Measurements from ENCODE around the gene MGAT5B. TPM values are rescaled to one million over a fixed set of nuclear protein-coding genes. Genes with fewer than 3 reads are reported as not detected.

Gene MGAT5B
- total and polyA plus RNA-seq, 4 donors: 0.02 to 0.25 TPM; not detected in 2

DNA sequence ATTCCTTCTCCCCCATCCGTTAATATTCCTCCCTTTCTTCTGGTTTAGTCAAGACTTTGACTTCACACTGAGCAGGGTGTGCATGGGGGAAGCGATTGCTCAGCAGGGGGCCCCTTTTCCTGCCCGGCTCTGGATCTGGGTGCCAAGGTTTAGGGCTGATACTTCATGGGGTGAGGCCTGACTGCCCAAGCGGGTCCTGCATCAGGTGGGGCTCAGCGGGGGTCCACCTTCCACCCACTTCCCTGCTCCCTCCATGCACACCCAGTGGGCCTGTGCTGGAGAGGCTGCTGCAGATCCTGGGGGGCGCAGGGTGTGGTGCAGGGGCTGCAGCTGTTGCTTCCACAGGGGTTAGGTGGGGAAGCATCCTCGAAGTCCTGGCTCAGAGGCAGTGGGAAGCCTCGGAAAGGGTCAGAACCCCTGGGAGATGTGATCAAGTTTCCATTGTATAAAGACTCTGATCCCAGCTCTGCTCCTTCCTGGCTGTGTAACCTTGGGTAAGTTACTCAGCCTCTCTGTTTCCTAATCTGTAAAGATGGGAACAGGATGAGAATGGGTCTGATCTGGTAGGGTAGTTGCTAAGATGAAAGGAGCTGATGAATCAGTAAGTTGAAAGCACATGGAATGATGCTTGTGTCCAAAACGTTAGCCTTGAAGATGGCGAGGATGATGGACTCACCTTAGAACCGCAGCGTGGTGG, 53.3 kb downstream of the MGAT5B start:
- TF ChIP-seq YY1 (IDR thresholded peaks at IDR 0.05): no peak
- TF ChIP-seq, protein P1, sequence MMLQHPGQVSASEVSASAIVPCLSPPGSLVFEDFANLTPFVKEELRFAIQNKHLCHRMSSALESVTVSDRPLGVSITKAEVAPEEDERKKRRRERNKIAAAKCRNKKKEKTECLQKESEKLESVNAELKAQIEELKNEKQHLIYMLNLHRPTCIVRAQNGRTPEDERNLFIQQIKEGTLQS (IDR thresholded peaks at IDR 0.05): no peak
- no peak for TF ChIP-seq TAF1 (conservative IDR thresholded peaks at IDR 0.05)
- no peak for TF ChIP-seq EGR1 (IDR thresholded peaks at IDR 0.05; ENCODE audit: low read depth in 2 of 2)
- no peak for TF ChIP-seq NR2F2 (IDR thresholded peaks at IDR 0.05)
- TF ChIP-seq HNF4G (IDR thresholded peaks at IDR 0.05): no peak
- TF ChIP-seq GABPA (IDR thresholded peaks at IDR 0.05 in 1 of 2, conservative IDR thresholded peaks at IDR 0.05 in 1 of 2): no peak
- no peak for TF ChIP-seq RAD21 (IDR thresholded peaks at IDR 0.05)
- H3K4me3 ChIP-seq (ENCODE audit: low read depth in 1 of 3, low read length in 3 of 3): no peak overlapping the region
- H3K4me1 ChIP-seq (ENCODE audit: control insufficient read depth in 4 of 4, insufficient read depth in 4 of 4, low read length in 3 of 4): no peaks in the 10 kb centered on the region
- no peak overlapping the region for H3K27ac ChIP-seq (ENCODE audit: low read depth in 1 of 2, low read length in 2 of 2)
- H3K9ac ChIP-seq (ENCODE audit: low read depth in 1 of 2, low read length in 2 of 2): no peak overlapping the region
- H3K9me3 ChIP-seq (ENCODE audit: control insufficient read depth in 4 of 4, low read length in 3 of 4): no peaks in the 10 kb centered on the region
- no peak for DNase-seq (ENCODE audit: low spot score)
- H3K36me3 ChIP-seq (ENCODE audit: control insufficient read depth in 4 of 4, insufficient read depth in 3 of 4, low read depth in 1 of 4, low read length in 3 of 4): no peaks in the 10 kb centered on the region
- peaks cover 0 to 13% (median 4%) of the 10 kb centered on the region in 4 donors for H3K27me3 ChIP-seq (ENCODE audit: control insufficient read depth in 4 of 4, insufficient read depth in 4 of 4, low read length in 3 of 4)
- 65% methylated on average over 12 of the region's 12 CpGs for WGBS

DNA sequence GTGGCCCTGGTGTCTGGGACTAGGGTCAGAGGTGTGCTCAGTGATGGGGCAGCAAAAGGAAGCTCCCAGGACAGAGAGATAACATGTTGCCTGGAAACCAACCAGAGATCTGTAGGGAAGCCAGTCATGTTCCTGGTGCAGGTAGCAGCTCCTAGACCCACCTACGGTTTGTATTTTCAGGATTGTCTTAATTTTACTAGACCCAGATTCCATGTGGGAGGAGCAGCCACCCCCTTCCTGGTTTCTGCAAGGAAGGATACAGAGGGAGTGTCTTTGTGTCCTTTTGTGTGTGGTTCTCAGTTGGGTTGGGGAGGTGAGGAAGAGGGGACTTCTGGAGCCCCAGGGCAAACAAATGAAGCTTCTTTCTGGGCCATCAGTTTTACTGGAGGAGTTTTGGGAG, 53.9 kb downstream of the MGAT5B start:
- Histone ChIP-seq H3K4me1 (ENCODE audit: control insufficient read depth in 4 of 4, insufficient read depth in 4 of 4, low read length in 3 of 4) (no peaks in the 10 kb centered on the region), H3K36me3 (ENCODE audit: control insufficient read depth in 4 of 4, insufficient read depth in 3 of 4, low read depth in 1 of 4, low read length in 3 of 4) (no peaks in the 10 kb centered on the region), H3K27me3 (ENCODE audit: control insufficient read depth in 4 of 4, insufficient read depth in 4 of 4, low read length in 3 of 4) (peaks cover 0 to 13% (median 4%) of the 10 kb centered on the region in 4 donors), H3K4me3 (ENCODE audit: low read depth in 1 of 3, low read length in 3 of 3) (no peak overlapping the region), H3K9ac (ENCODE audit: low read depth in 1 of 2, low read length in 2 of 2) (no peak overlapping the region), H3K9me3 (ENCODE audit: control insufficient read depth in 4 of 4, low read length in 3 of 4) (no peaks in the 10 kb centered on the region), H3K27ac (ENCODE audit: low read depth in 1 of 2, low read length in 2 of 2) (no peak overlapping the region)
- no peak for TF ChIP-seq RXRA (IDR thresholded peaks at IDR 0.05)
- TF ChIP-seq HNF4A (conservative IDR thresholded peaks at IDR 0.05): no peak
- no peak for TF ChIP-seq GABPA (IDR thresholded peaks at IDR 0.05 in 1 of 2, conservative IDR thresholded peaks at IDR 0.05 in 1 of 2)
- TF ChIP-seq, protein P2, sequence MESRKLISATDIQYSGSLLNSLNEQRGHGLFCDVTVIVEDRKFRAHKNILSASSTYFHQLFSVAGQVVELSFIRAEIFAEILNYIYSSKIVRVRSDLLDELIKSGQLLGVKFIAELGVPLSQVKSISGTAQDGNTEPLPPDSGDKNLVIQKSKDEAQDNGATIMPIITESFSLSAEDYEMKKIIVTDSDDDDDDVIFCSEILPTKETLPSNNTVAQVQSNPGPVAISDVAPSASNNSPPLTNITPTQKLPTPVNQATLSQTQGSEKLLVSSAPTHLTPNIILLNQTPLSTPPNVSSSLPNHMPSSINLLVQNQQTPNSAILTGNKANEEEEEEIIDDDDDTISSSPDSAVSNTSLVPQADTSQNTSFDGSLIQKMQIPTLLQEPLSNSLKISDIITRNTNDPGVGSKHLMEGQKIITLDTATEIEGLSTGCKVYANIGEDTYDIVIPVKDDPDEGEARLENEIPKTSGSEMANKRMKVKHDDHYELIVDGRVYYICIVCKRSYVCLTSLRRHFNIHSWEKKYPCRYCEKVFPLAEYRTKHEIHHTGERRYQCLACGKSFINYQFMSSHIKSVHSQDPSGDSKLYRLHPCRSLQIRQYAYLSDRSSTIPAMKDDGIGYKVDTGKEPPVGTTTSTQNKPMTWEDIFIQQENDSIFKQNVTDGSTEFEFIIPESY (IDR thresholded peaks at IDR 0.05): no peak
- TF ChIP-seq, protein P3, sequence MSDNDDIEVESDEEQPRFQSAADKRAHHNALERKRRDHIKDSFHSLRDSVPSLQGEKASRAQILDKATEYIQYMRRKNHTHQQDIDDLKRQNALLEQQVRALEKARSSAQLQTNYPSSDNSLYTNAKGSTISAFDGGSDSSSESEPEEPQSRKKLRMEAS (IDR thresholded peaks at IDR 0.05): no peak
- TF ChIP-seq HNF4G (IDR thresholded peaks at IDR 0.05): no peak
- no peak for TF ChIP-seq RAD21 (IDR thresholded peaks at IDR 0.05)
- TF ChIP-seq EGR1 (IDR thresholded peaks at IDR 0.05; ENCODE audit: low read depth in 2 of 2): no peak
- TF ChIP-seq JUND (IDR thresholded peaks at IDR 0.05): no peak
- no peak for TF ChIP-seq YY1 (IDR thresholded peaks at IDR 0.05)
- no peak for DNase-seq (ENCODE audit: low spot score)
- 40% methylated on average over 1 of the region's 1 CpG for WGBS

DNA sequence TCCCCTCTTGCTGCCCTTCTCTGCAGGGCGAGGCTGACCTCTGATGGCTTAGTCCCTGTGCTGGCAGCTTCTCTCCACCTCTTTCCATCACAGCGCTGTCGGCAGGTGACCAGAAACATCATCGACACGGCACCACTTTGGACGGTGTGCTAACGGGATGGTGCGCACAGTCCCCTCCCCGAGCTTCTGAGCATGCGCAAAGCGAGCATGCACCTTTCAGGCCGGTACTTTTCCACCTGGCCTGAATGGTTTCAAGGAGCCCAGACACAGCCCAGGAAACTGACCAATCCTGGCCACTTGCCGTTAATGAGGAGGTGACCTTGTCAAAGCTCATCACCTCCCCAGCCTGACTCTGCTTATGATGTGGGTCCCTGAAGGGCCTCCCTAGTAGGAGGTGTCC, 54.8 kb downstream of the MGAT5B start:
- no peak overlapping the region for H3K9ac ChIP-seq (ENCODE audit: low read depth in 1 of 2, low read length in 2 of 2)
- no peaks in the 10 kb centered on the region for H3K4me1 ChIP-seq (ENCODE audit: control insufficient read depth in 4 of 4, insufficient read depth in 4 of 4, low read length in 3 of 4)
- peaks cover 0 to 13% (median 4%) of the 10 kb centered on the region in 4 donors for H3K27me3 ChIP-seq (ENCODE audit: control insufficient read depth in 4 of 4, insufficient read depth in 4 of 4, low read length in 3 of 4)
- TF ChIP-seq YY1 (IDR thresholded peaks at IDR 0.05): no peak
- TF ChIP-seq FOXA2 (IDR thresholded peaks at IDR 0.05): no peak
- no peak for TF ChIP-seq FOXA1 (IDR thresholded peaks at IDR 0.05)
- TF ChIP-seq, protein P4, sequence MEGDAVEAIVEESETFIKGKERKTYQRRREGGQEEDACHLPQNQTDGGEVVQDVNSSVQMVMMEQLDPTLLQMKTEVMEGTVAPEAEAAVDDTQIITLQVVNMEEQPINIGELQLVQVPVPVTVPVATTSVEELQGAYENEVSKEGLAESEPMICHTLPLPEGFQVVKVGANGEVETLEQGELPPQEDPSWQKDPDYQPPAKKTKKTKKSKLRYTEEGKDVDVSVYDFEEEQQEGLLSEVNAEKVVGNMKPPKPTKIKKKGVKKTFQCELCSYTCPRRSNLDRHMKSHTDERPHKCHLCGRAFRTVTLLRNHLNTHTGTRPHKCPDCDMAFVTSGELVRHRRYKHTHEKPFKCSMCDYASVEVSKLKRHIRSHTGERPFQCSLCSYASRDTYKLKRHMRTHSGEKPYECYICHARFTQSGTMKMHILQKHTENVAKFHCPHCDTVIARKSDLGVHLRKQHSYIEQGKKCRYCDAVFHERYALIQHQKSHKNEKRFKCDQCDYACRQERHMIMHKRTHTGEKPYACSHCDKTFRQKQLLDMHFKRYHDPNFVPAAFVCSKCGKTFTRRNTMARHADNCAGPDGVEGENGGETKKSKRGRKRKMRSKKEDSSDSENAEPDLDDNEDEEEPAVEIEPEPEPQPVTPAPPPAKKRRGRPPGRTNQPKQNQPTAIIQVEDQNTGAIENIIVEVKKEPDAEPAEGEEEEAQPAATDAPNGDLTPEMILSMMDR (IDR thresholded peaks at IDR 0.05; ENCODE audit: low read depth, low read length, missing input control): no peak
- TF ChIP-seq, protein P5, sequence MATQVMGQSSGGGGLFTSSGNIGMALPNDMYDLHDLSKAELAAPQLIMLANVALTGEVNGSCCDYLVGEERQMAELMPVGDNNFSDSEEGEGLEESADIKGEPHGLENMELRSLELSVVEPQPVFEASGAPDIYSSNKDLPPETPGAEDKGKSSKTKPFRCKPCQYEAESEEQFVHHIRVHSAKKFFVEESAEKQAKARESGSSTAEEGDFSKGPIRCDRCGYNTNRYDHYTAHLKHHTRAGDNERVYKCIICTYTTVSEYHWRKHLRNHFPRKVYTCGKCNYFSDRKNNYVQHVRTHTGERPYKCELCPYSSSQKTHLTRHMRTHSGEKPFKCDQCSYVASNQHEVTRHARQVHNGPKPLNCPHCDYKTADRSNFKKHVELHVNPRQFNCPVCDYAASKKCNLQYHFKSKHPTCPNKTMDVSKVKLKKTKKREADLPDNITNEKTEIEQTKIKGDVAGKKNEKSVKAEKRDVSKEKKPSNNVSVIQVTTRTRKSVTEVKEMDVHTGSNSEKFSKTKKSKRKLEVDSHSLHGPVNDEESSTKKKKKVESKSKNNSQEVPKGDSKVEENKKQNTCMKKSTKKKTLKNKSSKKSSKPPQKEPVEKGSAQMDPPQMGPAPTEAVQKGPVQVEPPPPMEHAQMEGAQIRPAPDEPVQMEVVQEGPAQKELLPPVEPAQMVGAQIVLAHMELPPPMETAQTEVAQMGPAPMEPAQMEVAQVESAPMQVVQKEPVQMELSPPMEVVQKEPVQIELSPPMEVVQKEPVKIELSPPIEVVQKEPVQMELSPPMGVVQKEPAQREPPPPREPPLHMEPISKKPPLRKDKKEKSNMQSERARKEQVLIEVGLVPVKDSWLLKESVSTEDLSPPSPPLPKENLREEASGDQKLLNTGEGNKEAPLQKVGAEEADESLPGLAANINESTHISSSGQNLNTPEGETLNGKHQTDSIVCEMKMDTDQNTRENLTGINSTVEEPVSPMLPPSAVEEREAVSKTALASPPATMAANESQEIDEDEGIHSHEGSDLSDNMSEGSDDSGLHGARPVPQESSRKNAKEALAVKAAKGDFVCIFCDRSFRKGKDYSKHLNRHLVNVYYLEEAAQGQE (IDR thresholded peaks at IDR 0.05): no peak
- TF ChIP-seq HNF4A (conservative IDR thresholded peaks at IDR 0.05): no peak
- TF ChIP-seq RXRA (IDR thresholded peaks at IDR 0.05): no peak
- TF ChIP-seq RAD21 (IDR thresholded peaks at IDR 0.05): no peak
- H3K27ac ChIP-seq (ENCODE audit: low read depth in 1 of 2, low read length in 2 of 2): no peak overlapping the region
- H3K4me3 ChIP-seq (ENCODE audit: low read depth in 1 of 3, low read length in 3 of 3): no peak overlapping the region
- H3K9me3 ChIP-seq (ENCODE audit: control insufficient read depth in 4 of 4, low read length in 3 of 4): no peaks in the 10 kb centered on the region
- 79% methylated on average over 13 of the region's 13 CpGs for WGBS
- H3K36me3 ChIP-seq (ENCODE audit: control insufficient read depth in 4 of 4, insufficient read depth in 3 of 4, low read depth in 1 of 4, low read length in 3 of 4): no peaks in the 10 kb centered on the region
- DNase-seq (ENCODE audit: low spot score): no peak
